ENCODE data around the gene HBS1L.

- TF ChIP-seq POLR2AphosphoS5 (IDR thresholded peaks at IDR 0.05; ENCODE audit: low read depth, low read length): no peak
- TF ChIP-seq POLR2A (IDR thresholded peaks at IDR 0.05; ENCODE audit: low read depth, low read length): no peak
- no peak for TF ChIP-seq TAF1 (IDR thresholded peaks at IDR 0.05; ENCODE audit: low read depth, low read length)
- no peak for TF ChIP-seq SPI1 (IDR thresholded peaks at IDR 0.05; ENCODE audit: low read depth, low read length)
Measured at GRCh38 chr6:134920422-134920821, 134.2 kb downstream of the HBS1L start.
